Measurements from ENCODE around the gene SH3BGR.
"Not testable (repeated sequence)": the region's sequence is repeated elsewhere in the genome, so short reads cannot be mapped to it uniquely, and the experiment has no call there.

The SH3BGR gene

GRCh38 chr21:39533545-39534380 lies 82.0 kb downstream of the SH3BGR start:
- no peak for TF ChIP-seq POU2F2 (IDR thresholded peaks at IDR 0.05; ENCODE audit: low read depth, low read length)
- TF ChIP-seq POLR2A (IDR thresholded peaks at IDR 0.05; ENCODE audit: low read depth, low read length): no peak
- no peak for TF ChIP-seq TAF1 (IDR thresholded peaks at IDR 0.05; ENCODE audit: low read depth, low read length)
- TF ChIP-seq PAX5 (IDR thresholded peaks at IDR 0.05; ENCODE audit: insufficient read depth, low read length, severe bottlenecking): no peak
- no peak for TF ChIP-seq SPI1 (IDR thresholded peaks at IDR 0.05; ENCODE audit: low read depth, low read length)
- no peak for TF ChIP-seq POLR2AphosphoS5 (IDR thresholded peaks at IDR 0.05; ENCODE audit: low read depth, low read length)
- DNase-seq (ENCODE audit: insufficient read length, low spot score) (no peak), FAIRE-seq (no peak)

- FAIRE-seq (no peak), DNase-seq (ENCODE audit: insufficient read length, low spot score) (no peak)
Observed at GRCh38 chr21:39535646-39536437, 84.1 kb downstream of the SH3BGR start.

GRCh38 chr21:39536835-39537234 lies 85.1 kb downstream of the SH3BGR start:
- no peak for TF ChIP-seq TAF1 (IDR thresholded peaks at IDR 0.05; ENCODE audit: low read depth, low read length)
- TF ChIP-seq PAX5 (IDR thresholded peaks at IDR 0.05; ENCODE audit: insufficient read depth, low read length, severe bottlenecking): no peak
- no peak for TF ChIP-seq SPI1 (IDR thresholded peaks at IDR 0.05; ENCODE audit: low read depth, low read length)
- TF ChIP-seq POLR2AphosphoS5 (IDR thresholded peaks at IDR 0.05; ENCODE audit: low read depth, low read length): no peak
- TF ChIP-seq POU2F2 (IDR thresholded peaks at IDR 0.05; ENCODE audit: low read depth, low read length): no peak
- no peak for TF ChIP-seq POLR2A (IDR thresholded peaks at IDR 0.05; ENCODE audit: low read depth, low read length)
- FAIRE-seq (no peak), DNase-seq (ENCODE audit: insufficient read length, low spot score) (no peak)

More at GRCh38 chr21:39535646-39536437, 84.1 kb downstream of the SH3BGR start:
- TF ChIP-seq POU2F2 (IDR thresholded peaks at IDR 0.05; ENCODE audit: low read depth, low read length) (no peak), SPI1 (IDR thresholded peaks at IDR 0.05; ENCODE audit: low read depth, low read length) (no peak), PAX5 (IDR thresholded peaks at IDR 0.05; ENCODE audit: insufficient read depth, low read length, severe bottlenecking) (no peak), TAF1 (IDR thresholded peaks at IDR 0.05; ENCODE audit: low read depth, low read length) (no peak), POLR2AphosphoS5 (IDR thresholded peaks at IDR 0.05; ENCODE audit: low read depth, low read length) (no peak), POLR2A (IDR thresholded peaks at IDR 0.05; ENCODE audit: low read depth, low read length) (no peak)

DNA sequence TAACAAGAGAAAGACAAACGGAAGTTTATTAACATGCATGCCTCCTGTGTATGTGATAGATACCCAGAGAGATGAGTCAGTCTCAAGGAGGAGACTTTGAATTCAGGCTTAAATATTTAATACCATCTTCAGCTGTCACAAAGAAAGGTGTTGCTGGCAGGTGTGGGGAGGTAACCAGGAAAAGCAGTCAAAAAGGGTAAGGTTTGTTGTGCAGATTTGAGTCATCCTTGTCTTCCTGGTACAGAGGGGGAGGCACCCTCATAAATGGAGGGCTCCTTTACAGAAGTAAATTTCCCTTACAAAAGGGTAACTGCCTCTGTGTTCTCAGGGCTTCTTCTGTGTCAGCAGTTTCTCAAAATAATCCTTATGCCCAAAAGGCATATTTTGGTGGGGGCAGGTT lies 85.8 kb downstream of the SH3BGR start:
- no peak for TF ChIP-seq POU2F2 (IDR thresholded peaks at IDR 0.05; ENCODE audit: low read depth, low read length)
- no peak for TF ChIP-seq POLR2A (IDR thresholded peaks at IDR 0.05; ENCODE audit: low read depth, low read length)
- no peak for TF ChIP-seq TAF1 (IDR thresholded peaks at IDR 0.05; ENCODE audit: low read depth, low read length)
- TF ChIP-seq SPI1 (IDR thresholded peaks at IDR 0.05; ENCODE audit: low read depth, low read length): no peak
- TF ChIP-seq POLR2AphosphoS5 (IDR thresholded peaks at IDR 0.05; ENCODE audit: low read depth, low read length): no peak
- DNase-seq (ENCODE audit: insufficient read length, low spot score): no peak
- no peak for FAIRE-seq

DNA sequence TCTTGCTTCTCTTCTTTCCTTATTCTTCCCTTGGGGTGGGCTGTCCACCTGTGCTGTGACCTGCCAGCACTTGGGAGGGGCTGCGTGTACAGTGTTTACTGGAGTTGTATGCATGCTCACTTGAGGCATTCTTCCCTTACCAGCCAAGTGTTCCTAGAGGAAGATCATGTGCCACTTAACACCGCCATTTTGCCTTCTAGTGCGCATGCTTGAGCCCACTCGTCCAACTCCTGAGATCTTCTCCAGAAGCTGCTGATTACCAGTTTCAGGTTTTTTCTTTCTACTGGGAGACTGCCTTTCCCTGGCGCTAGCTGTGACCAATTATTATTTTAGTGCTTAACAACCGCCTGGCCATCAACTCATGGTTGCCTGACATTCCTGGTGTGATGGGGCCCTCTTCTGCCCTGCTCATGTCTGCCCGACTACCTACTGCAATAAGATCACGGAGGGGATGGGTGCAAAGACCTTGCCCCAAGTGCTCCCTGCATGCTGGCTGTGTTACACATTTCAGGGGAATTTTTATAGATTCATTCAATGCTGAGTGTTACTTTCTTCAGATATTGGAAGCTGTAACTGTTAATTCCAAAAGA lies 86.8 kb downstream of the SH3BGR start:
- FAIRE-seq (no peak), DNase-seq (ENCODE audit: insufficient read length, low spot score) (no peak)
- TF ChIP-seq TAF1 (IDR thresholded peaks at IDR 0.05; ENCODE audit: low read depth, low read length): no peak
- TF ChIP-seq POLR2A (IDR thresholded peaks at IDR 0.05; ENCODE audit: low read depth, low read length): no peak
- TF ChIP-seq POLR2AphosphoS5 (IDR thresholded peaks at IDR 0.05; ENCODE audit: low read depth, low read length): no peak

GRCh38 chr21:39540367-39540766 lies 88.6 kb downstream of the SH3BGR start:
- not testable (repeated sequence) for FAIRE-seq; DNase-seq (ENCODE audit: insufficient read length, low spot score)

DNA sequence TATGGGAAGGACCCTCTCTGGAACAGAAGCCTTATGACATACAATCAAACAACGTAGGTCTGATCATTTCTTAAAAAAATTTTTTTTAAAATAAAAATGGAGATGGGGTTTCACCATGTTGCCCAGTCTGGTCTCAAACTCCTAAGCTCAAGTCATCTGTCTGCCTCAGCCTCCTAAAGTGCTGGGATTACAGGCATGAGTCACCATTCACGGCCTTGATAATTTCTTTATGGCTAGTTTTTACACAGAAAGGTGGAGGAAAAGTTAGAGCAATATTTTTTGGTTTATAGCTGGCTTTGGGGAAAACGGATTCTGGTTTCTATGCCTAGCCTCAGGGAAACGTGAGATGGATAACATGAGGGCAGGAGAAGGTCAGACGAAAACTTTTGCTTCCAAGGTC lies 91.0 kb downstream of the SH3BGR start:
- no peak for DNase-seq (ENCODE audit: insufficient read length, low spot score)
- FAIRE-seq: no peak
- TF ChIP-seq POU2F2 (IDR thresholded peaks at IDR 0.05; ENCODE audit: low read depth, low read length): no peak
- TF ChIP-seq TAF1 (IDR thresholded peaks at IDR 0.05; ENCODE audit: low read depth, low read length): no peak
- no peak for TF ChIP-seq PAX5 (IDR thresholded peaks at IDR 0.05; ENCODE audit: insufficient read depth, low read length, severe bottlenecking)
- TF ChIP-seq SPI1 (IDR thresholded peaks at IDR 0.05; ENCODE audit: low read depth, low read length): no peak
- no peak for TF ChIP-seq POLR2AphosphoS5 (IDR thresholded peaks at IDR 0.05; ENCODE audit: low read depth, low read length)
- TF ChIP-seq POLR2A (IDR thresholded peaks at IDR 0.05; ENCODE audit: low read depth, low read length): no peak

GRCh38 chr21:39546522-39546921 lies 94.8 kb downstream of the SH3BGR start:
- FAIRE-seq (no peak), DNase-seq (ENCODE audit: insufficient read length, low spot score) (no peak)
- TF ChIP-seq SPI1 (IDR thresholded peaks at IDR 0.05; ENCODE audit: low read depth, low read length): no peak
- TF ChIP-seq POLR2AphosphoS5 (IDR thresholded peaks at IDR 0.05; ENCODE audit: low read depth, low read length): no peak
- no peak for TF ChIP-seq TAF1 (IDR thresholded peaks at IDR 0.05; ENCODE audit: low read depth, low read length)

- DNase-seq (ENCODE audit: insufficient read length, low spot score): no peak
- no peak for TF ChIP-seq TAF1 (IDR thresholded peaks at IDR 0.05; ENCODE audit: low read depth, low read length)
- TF ChIP-seq POLR2A (IDR thresholded peaks at IDR 0.05; ENCODE audit: low read depth, low read length): no peak
- TF ChIP-seq SPI1 (IDR thresholded peaks at IDR 0.05; ENCODE audit: low read depth, low read length): no peak
- TF ChIP-seq POLR2AphosphoS5 (IDR thresholded peaks at IDR 0.05; ENCODE audit: low read depth, low read length): no peak
- no peak for TF ChIP-seq PAX5 (IDR thresholded peaks at IDR 0.05; ENCODE audit: insufficient read depth, low read length, severe bottlenecking)
- no peak for TF ChIP-seq POU2F2 (IDR thresholded peaks at IDR 0.05; ENCODE audit: low read depth, low read length)
- no peak for FAIRE-seq
Observed at GRCh38 chr21:39552856-39553255, 101.1 kb downstream of the SH3BGR start.
